Cardiac fibroblast (primary cell): ENCODE measurements around the gene CHSY1.

ENCODE experiments used
- DNase-seq, 2 donors: peaks; one replicate each; pipeline versions ENCODE4 v3.0.0 to v3.0.0-alpha.2; 2010; ENCODE audit warnings: low read depth in 2 of 2
- H3K4me3 ChIP-seq, 2 donors: replicated peaks in 1 of 2; 1 replicate in 1 of 2; 2 replicates in 1 of 2; pipeline ENCODE4 v1.5.1; 2011; ENCODE audit warnings: low read depth in 2 of 2, low read length in 2 of 2, mild to moderate bottlenecking in 2 of 2, moderate library complexity in 1 of 2
- CTCF ChIP-seq: IDR thresholded peaks from one replicate; pipeline ENCODE4 v1.5.1; 2011; ENCODE audit warnings: low read depth, mild to moderate bottlenecking, low read length, inconsistent platforms

The CHSY1 gene

GRCh38 chr15:101189409-101190091, 62.3 kb downstream of the CHSY1 start:
- peak; percentile 17 to 65 for DNase-seq
- no peak for TF ChIP-seq CTCF

GRCh38 chr15:101188637-101189408, 63.0 kb downstream of the CHSY1 start:
- no peak for TF ChIP-seq CTCF
- peak overlapping the region; percentile 35 to 44 for H3K4me3 ChIP-seq
- DNase-seq = peak; percentile 80 to 88

More at GRCh38 chr15:101189409-101190091, 62.3 kb downstream of the CHSY1 start:
- peak overlapping the region; percentile 35 to 44 for H3K4me3 ChIP-seq

- peak; percentile 81 to 96 for DNase-seq
- no peak for TF ChIP-seq CTCF
- peak overlapping the region; percentile 34 to 44 for H3K4me3 ChIP-seq
These were observed 63.8 kb downstream of the CHSY1 start for GRCh38 chr15:101187820-101188636.

- no peak for DNase-seq
- TF ChIP-seq CTCF = no peak
- H3K4me3 ChIP-seq = no peak overlapping the region
These were observed 66.1 kb downstream of the CHSY1 start for GRCh38 chr15:101185770-101186169.

- TF ChIP-seq CTCF = no peak
- DNase-seq = no peak
- no peak overlapping the region for H3K4me3 ChIP-seq
These were observed 66.5 kb downstream of the CHSY1 start for GRCh38 chr15:101185336-101185735.

- no peak for DNase-seq
- H3K4me3 ChIP-seq = no peak overlapping the region
- no peak for TF ChIP-seq CTCF
These were observed 67.0 kb downstream of the CHSY1 start for GRCh38 chr15:101184830-101185229.
